GM21360 (cell line): Measurements from ENCODE around the gene ATP2B2.

Experiments
- ATAC-seq: cut with Tn5 transposase; IDR thresholded peaks from one replicate; pipeline ENCODE4 v1.9.1; 2021; ENCODE audit warnings: mild to moderate bottlenecking, moderate library complexity; ENCODE audit not compliant: unreplicated experiment

The ATP2B2 gene

GRCh38 chr3:10511809-10512494 is 6.6 kb upstream of the ATP2B2 start:
- no peak for ATAC-seq

GRCh38 chr3:10510743-10511432 is 5.5 kb upstream of the ATP2B2 start:
- ATAC-seq: no peak

- no peak for ATAC-seq
These were observed 4.8 kb upstream of the ATP2B2 start for GRCh38 chr3:10510086-10510742.

GRCh38 chr3:10509325-10509724 is 3.9 kb upstream of the ATP2B2 start:
- ATAC-seq: no peak

- ATAC-seq: no peak
These were observed 3.4 kb upstream of the ATP2B2 start for GRCh38 chr3:10508619-10509260.

- no peak for ATAC-seq
These were observed 2.8 kb upstream of the ATP2B2 start for GRCh38 chr3:10508235-10508618.

- no peak for ATAC-seq
These were observed 1.9 kb upstream of the ATP2B2 start for GRCh38 chr3:10507331-10507730.

GRCh38 chr3:10506696-10507095 is 1.3 kb upstream of the ATP2B2 start:
- no peak for ATAC-seq

GRCh38 chr3:10505791-10506585 is 602 bp upstream of the ATP2B2 start:
- ATAC-seq: no peak

GRCh38 chr3:10504171-10505049 is 976 bp downstream of the ATP2B2 start:
- no peak for ATAC-seq

GRCh38 chr3:10503217-10503796 is 2.1 kb downstream of the ATP2B2 start:
- no peak for ATAC-seq

- ATAC-seq: no peak
These were observed 3.1 kb downstream of the ATP2B2 start for GRCh38 chr3:10502185-10502880.

GRCh38 chr3:10501664-10502052 is 3.7 kb downstream of the ATP2B2 start:
- ATAC-seq: no peak

- ATAC-seq: no peak
These were observed 4.4 kb downstream of the ATP2B2 start for GRCh38 chr3:10500717-10501663.

GRCh38 chr3:10498271-10498670 is 7.1 kb downstream of the ATP2B2 start:
- ATAC-seq: no peak

GRCh38 chr3:10497439-10497838 is 7.9 kb downstream of the ATP2B2 start:
- ATAC-seq: no peak

GRCh38 chr3:10496121-10496863 is 9.1 kb downstream of the ATP2B2 start:
- no peak for ATAC-seq
